ENCODE results near the gene NUCB2. TPM values are rescaled to one million over a fixed set of nuclear protein-coding genes. Genes with fewer than 3 reads are reported as not detected.

The NUCB2 gene
- polyA plus RNA-seq, 4 donors = 5.4 to 88.2 (median 27.7) TPM

DNA sequence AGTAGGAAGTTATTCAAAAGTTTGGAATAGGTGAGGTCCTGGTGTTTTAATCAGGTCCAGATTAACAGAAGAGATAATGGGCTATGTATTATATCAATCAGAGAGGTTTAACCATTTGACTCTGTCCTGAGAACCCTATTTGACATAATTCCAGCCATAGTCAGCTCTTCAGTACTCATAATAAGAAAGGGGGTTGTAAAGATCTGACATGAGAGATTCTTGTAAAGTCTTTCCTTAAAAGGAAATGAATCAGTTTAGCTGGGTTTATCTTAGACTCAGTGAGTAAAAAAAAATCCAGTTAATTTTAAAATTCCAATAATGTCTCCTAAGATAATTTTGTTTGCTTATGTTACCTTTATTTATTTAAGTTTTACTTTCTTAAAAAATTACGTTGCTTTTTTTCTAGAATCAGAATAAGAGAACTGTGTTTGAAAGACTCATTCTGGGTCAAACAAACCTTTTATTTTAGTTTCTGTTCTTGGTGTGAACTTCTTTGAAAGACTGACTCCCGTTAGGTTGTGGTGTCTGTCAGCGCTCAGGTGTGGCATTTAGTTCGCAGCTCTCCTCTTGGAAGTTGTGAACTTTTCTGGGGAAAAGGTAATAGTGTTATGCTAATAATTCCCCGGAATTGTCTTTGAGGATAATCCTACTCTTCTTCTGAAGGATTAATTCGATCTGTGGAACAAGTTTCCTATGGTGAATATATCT, 20.5 kb downstream of the NUCB2 start:
- Histone ChIP-seq H3K27me3 (ENCODE audit: control insufficient read depth in 3 of 3, insufficient read depth in 3 of 3, low read length in 3 of 3) (no peaks in the 10 kb centered on the region), H3K27ac (ENCODE audit: low read depth in 1 of 3, low read length in 2 of 3) (no peak overlapping the region), H3K4me1 (ENCODE audit: control insufficient read depth in 3 of 3, insufficient read depth in 2 of 3, low read depth in 1 of 3, low read length in 2 of 3) (no peaks in the 10 kb centered on the region), H3K9me3 (ENCODE audit: control insufficient read depth in 2 of 2, insufficient read depth in 1 of 2, low read depth in 1 of 2, low read length in 1 of 2) (no peaks in the 10 kb centered on the region), H3K36me3 (ENCODE audit: control insufficient read depth in 3 of 3, insufficient read depth in 2 of 3, low read depth in 1 of 3, low read length in 3 of 3) (peaks cover 2 to 7% (median 2%) of the 10 kb centered on the region in 3 donors), H3K4me3 (ENCODE audit: low read depth in 1 of 3, low read length in 3 of 3) (no peak overlapping the region)
- DNase-seq (no peak), FAIRE-seq (no peak)
- 78 to 83% (median 80%) methylated on average over 6 of the region's 6 CpGs for WGBS, 3 donors

DNA sequence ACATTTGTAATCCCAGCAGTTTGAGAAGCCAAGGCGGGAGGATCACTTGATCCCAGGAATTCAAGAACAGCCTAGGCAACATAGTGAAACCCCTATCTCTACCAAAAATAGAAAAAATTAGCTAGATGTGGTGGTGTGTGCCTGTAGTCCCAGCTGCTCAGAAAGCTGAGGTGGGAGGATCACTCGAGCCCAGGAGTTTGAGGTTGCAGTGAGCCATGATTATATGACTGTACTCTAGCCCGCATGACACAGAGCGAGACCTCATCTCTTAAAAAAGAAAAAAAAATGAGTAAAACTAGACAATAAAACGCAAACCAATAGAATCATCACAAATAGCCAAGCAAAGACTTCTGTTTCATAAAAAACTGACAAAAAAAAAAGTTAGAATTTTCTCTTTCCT, 21.8 kb downstream of the NUCB2 start:
- Histone ChIP-seq H3K4me1 (ENCODE audit: control insufficient read depth in 3 of 3, insufficient read depth in 2 of 3, low read depth in 1 of 3, low read length in 2 of 3) (no peaks in the 10 kb centered on the region), H3K9me3 (ENCODE audit: control insufficient read depth in 2 of 2, insufficient read depth in 1 of 2, low read depth in 1 of 2, low read length in 1 of 2) (no peaks in the 10 kb centered on the region), H3K4me3 (ENCODE audit: low read depth in 1 of 3, low read length in 3 of 3) (no peak overlapping the region), H3K27me3 (ENCODE audit: control insufficient read depth in 3 of 3, insufficient read depth in 3 of 3, low read length in 3 of 3) (no peaks in the 10 kb centered on the region), H3K36me3 (ENCODE audit: control insufficient read depth in 3 of 3, insufficient read depth in 2 of 3, low read depth in 1 of 3, low read length in 3 of 3) (peaks cover 2 to 9% (median 2%) of the 10 kb centered on the region in 3 donors), H3K27ac (ENCODE audit: low read depth in 1 of 3, low read length in 2 of 3) (no peak overlapping the region)
- DNase-seq (no peak), FAIRE-seq (no peak)
- 84 to 93% (median 88%) methylated on average over 5 of the region's 5 CpGs for WGBS, 3 donors

DNA sequence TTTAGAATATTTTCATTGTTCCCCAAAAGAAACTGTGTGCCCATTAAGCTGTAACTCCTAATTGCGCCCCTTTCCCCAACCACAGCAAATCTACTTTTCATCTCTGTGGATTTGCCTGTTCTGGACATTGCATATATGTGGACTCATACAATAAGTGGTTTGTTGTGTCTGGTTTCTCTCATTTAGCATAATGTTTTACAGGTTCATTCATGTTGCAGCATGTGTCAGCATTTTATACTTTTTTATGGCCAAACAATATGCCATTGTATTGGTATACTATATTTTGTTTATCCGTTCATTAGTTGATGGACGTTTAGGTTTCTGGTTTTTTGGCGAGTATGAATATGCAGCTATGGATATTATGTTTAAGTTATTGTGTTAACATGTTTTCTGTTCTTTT, 23.8 kb downstream of the NUCB2 start:
- DNase-seq (no peak), FAIRE-seq (no peak)
- no peaks in the 10 kb centered on the region for H3K27me3 ChIP-seq (ENCODE audit: control insufficient read depth in 3 of 3, insufficient read depth in 3 of 3, low read length in 3 of 3)
- no peaks in the 10 kb centered on the region for H3K4me1 ChIP-seq (ENCODE audit: control insufficient read depth in 3 of 3, insufficient read depth in 2 of 3, low read depth in 1 of 3, low read length in 2 of 3)
- no peak overlapping the region for H3K4me3 ChIP-seq (ENCODE audit: low read depth in 1 of 3, low read length in 3 of 3)
- WGBS, 3 donors = 91 to 96% (median 96%) methylated on average over 4 of the region's 4 CpGs
- no peak overlapping the region for H3K27ac ChIP-seq (ENCODE audit: low read depth in 1 of 3, low read length in 2 of 3)
- no peaks in the 10 kb centered on the region for H3K9me3 ChIP-seq (ENCODE audit: control insufficient read depth in 2 of 2, insufficient read depth in 1 of 2, low read depth in 1 of 2, low read length in 1 of 2)
- peaks cover 2 to 14% (median 2%) of the 10 kb centered on the region in 3 donors for H3K36me3 ChIP-seq (ENCODE audit: control insufficient read depth in 3 of 3, insufficient read depth in 2 of 3, low read depth in 1 of 3, low read length in 3 of 3)

DNA sequence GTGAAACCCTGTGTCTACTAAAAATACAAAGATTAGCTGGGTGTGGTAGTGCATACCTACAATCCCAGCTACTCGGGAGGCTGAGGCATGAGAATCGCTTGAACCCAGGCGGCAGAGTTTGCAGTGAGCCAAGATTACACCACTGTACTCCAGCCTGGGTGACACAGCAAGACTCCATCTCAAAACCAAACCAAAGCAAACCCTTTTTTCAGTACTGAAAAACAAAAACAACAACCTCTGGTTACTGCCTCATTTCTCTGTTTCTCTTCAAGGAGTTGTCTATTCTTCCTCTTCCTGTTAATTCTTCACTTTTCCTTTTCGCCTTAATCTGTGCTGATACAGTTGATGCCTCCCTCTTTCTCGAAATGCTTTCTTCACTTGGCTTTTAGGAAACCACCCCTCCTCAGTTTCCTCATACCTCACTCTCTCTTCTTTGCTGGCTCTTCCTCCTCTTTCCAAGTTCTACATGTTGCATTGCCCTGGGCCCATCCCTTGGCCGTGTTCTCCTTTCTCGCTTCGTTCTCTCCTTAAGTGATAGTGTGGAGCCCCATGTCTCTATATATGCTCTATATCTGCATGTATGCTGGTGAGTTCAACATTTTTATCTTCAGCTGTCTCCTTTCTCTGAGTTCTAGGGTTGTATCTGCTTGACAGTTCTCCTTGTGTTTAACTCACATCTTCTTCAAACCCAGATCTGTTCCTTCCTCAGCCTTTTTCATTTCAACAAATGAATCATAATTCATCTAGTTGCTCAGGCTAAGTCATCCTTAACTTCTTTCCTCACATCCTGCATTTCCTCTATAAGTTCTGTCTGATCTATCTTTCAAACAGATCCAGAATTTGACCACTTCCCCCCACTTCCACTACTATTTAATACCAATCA, 37.1 kb downstream of the NUCB2 start:
- Histone ChIP-seq H3K27me3 (ENCODE audit: control insufficient read depth in 3 of 3, insufficient read depth in 3 of 3, low read length in 3 of 3) (no peaks in the 10 kb centered on the region), H3K36me3 (ENCODE audit: control insufficient read depth in 3 of 3, insufficient read depth in 2 of 3, low read depth in 1 of 3, low read length in 3 of 3) (peaks cover 0 to 4% (median 2%) of the 10 kb centered on the region in 3 donors), H3K9me3 (ENCODE audit: control insufficient read depth in 2 of 2, insufficient read depth in 1 of 2, low read depth in 1 of 2, low read length in 1 of 2) (no peaks in the 10 kb centered on the region), H3K4me1 (ENCODE audit: control insufficient read depth in 3 of 3, insufficient read depth in 2 of 3, low read depth in 1 of 3, low read length in 2 of 3) (no peaks in the 10 kb centered on the region), H3K27ac (ENCODE audit: low read depth in 1 of 3, low read length in 2 of 3) (peak overlapping the region in 1 of 3 donors; percentile 17), H3K4me3 (ENCODE audit: low read depth in 1 of 3, low read length in 3 of 3) (no peak overlapping the region)
- WGBS, 3 donors = 93 to 96% (median 95%) methylated on average over 8 of the region's 8 CpGs
- FAIRE-seq (no peak), DNase-seq (no peak)

DNA sequence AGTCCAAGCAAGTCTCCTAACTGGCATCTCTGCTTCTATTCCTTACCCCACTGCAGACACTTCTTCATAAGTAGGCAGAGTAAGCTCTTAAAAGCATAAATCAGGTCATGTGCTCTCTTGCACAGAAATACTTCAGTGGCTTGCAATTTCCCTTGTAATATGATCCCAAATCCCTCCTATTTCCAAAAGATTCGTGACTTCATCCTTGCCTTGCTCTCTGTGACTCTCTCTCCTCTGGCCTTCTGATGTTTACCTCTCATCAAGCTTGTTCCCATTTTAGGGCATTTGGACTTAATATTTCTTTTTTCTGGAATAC, 37.7 kb downstream of the NUCB2 start:
- Histone ChIP-seq H3K27me3 (ENCODE audit: control insufficient read depth in 3 of 3, insufficient read depth in 3 of 3, low read length in 3 of 3) (no peaks in the 10 kb centered on the region), H3K27ac (ENCODE audit: low read depth in 1 of 3, low read length in 2 of 3) (no peak overlapping the region), H3K4me1 (ENCODE audit: control insufficient read depth in 3 of 3, insufficient read depth in 2 of 3, low read depth in 1 of 3, low read length in 2 of 3) (no peaks in the 10 kb centered on the region), H3K4me3 (ENCODE audit: low read depth in 1 of 3, low read length in 3 of 3) (no peak overlapping the region), H3K9me3 (ENCODE audit: control insufficient read depth in 2 of 2, insufficient read depth in 1 of 2, low read depth in 1 of 2, low read length in 1 of 2) (no peaks in the 10 kb centered on the region), H3K36me3 (ENCODE audit: control insufficient read depth in 3 of 3, insufficient read depth in 2 of 3, low read depth in 1 of 3, low read length in 3 of 3) (peaks cover 0 to 2% (median 2%) of the 10 kb centered on the region in 3 donors)
- DNase-seq = no peak
- no peak for FAIRE-seq
- 58 to 85% (median 82%) methylated on average over 1 of the region's 1 CpG for WGBS, 3 donors

DNA sequence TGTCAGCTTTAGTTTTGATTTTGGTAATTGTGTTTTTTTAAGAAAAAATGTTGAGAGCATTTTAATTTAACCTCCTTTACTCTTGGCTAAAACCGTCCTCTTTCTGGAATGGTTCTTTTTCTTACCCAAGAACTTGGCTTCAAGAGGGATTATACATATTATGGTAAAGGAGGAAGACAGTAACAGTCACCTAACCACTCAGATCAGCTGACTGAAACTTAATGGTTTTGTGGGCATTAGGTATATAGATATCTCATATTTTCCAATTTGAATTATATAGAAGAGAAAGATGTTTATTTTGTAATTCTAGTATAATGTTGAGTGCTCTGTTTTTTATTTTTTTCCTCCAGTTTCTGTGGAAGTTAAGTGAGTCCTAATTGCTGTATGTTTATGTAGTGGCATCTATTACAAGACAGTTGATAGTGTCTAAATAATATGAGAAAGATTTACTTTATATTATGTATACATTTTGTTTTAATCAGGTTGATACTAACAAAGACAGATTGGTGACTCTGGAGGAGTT, 38.4 kb downstream of the NUCB2 start:
- peaks cover 0 to 2% (median 2%) of the 10 kb centered on the region in 3 donors for H3K36me3 ChIP-seq (ENCODE audit: control insufficient read depth in 3 of 3, insufficient read depth in 2 of 3, low read depth in 1 of 3, low read length in 3 of 3)
- no peaks in the 10 kb centered on the region for H3K9me3 ChIP-seq (ENCODE audit: control insufficient read depth in 2 of 2, insufficient read depth in 1 of 2, low read depth in 1 of 2, low read length in 1 of 2)
- no peak overlapping the region for H3K4me3 ChIP-seq (ENCODE audit: low read depth in 1 of 3, low read length in 3 of 3)
- no peak overlapping the region for H3K27ac ChIP-seq (ENCODE audit: low read depth in 1 of 3, low read length in 2 of 3)
- 78 to 94% (median 80%) methylated on average over 1 of the region's 1 CpG for WGBS, 3 donors
- H3K4me1 ChIP-seq (ENCODE audit: control insufficient read depth in 3 of 3, insufficient read depth in 2 of 3, low read depth in 1 of 3, low read length in 2 of 3) = no peaks in the 10 kb centered on the region
- H3K27me3 ChIP-seq (ENCODE audit: control insufficient read depth in 3 of 3, insufficient read depth in 3 of 3, low read length in 3 of 3) = no peaks in the 10 kb centered on the region
- FAIRE-seq = no peak
- no peak for DNase-seq

DNA sequence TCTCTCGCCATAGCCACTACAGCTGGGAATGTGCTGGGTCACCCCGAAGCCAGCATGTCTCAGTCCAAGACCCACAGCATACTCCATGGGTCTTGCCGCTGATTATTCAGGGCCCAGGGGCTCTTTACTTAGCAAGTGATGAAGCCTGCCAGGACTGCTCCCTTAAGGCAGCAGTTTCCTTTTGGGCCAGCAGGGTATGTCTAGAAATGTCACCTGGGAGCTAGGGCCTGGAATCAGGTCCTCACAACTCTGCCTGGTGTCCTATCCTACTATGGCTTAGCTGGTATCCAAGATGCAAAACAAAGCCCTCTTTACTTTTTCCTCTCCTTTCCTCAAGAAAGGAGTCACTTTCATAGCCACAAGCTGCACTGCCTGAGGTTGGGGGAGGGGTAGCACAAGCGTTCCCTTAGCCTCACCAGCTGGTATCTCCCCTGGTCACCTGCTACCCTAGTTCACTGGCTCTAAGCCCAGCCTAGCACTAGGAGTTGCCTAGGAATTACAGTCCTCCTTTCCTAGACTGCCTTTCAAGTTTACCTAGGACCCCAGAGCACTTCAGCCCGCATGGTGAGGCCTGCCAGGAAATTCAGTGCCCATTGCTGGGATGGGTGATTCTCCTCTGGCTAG, 52.4 kb downstream of the NUCB2 start:
- no peak overlapping the region for H3K27ac ChIP-seq (ENCODE audit: low read depth in 1 of 3, low read length in 2 of 3)
- H3K4me3 ChIP-seq (ENCODE audit: low read depth in 1 of 3, low read length in 3 of 3) = no peak overlapping the region
- FAIRE-seq (no peak), DNase-seq (no peak)
- H3K36me3 ChIP-seq (ENCODE audit: control insufficient read depth in 3 of 3, insufficient read depth in 2 of 3, low read depth in 1 of 3, low read length in 3 of 3) = peaks cover 0 to 8% (median 5%) of the 10 kb centered on the region in 3 donors
- H3K4me1 ChIP-seq (ENCODE audit: control insufficient read depth in 3 of 3, insufficient read depth in 2 of 3, low read depth in 1 of 3, low read length in 2 of 3) = no peaks in the 10 kb centered on the region
- no peaks in the 10 kb centered on the region for H3K27me3 ChIP-seq (ENCODE audit: control insufficient read depth in 3 of 3, insufficient read depth in 3 of 3, low read length in 3 of 3)
- no peaks in the 10 kb centered on the region for H3K9me3 ChIP-seq (ENCODE audit: control insufficient read depth in 2 of 2, insufficient read depth in 1 of 2, low read depth in 1 of 2, low read length in 1 of 2)
- WGBS, 3 donors = 81 to 89% (median 81%) methylated on average over 5 of the region's 5 CpGs

DNA sequence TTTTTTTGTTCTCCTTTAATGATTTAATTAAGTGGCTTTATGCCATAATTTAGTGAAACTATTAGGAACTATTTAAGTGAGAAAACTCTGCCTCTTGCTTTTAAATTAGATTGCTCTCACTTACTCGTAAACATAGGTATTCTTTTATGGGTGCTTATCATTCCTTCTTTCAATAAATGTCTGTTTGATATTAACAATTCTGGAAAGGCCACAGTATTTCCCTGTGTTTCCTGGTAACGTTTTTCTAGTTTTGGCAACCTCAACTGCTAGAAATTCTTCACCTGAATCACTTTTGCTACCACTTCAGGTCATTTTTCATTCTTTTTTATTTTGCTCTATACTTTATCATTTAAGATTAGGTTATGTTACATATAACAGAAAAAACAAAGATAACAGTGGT, 55.1 kb downstream of the NUCB2 start:
- Histone ChIP-seq H3K4me3 (ENCODE audit: low read depth in 1 of 3, low read length in 3 of 3) (no peak overlapping the region), H3K27me3 (ENCODE audit: control insufficient read depth in 3 of 3, insufficient read depth in 3 of 3, low read length in 3 of 3) (no peaks in the 10 kb centered on the region), H3K36me3 (ENCODE audit: control insufficient read depth in 3 of 3, insufficient read depth in 2 of 3, low read depth in 1 of 3, low read length in 3 of 3) (peaks cover 0 to 8% (median 5%) of the 10 kb centered on the region in 3 donors), H3K4me1 (ENCODE audit: control insufficient read depth in 3 of 3, insufficient read depth in 2 of 3, low read depth in 1 of 3, low read length in 2 of 3) (no peaks in the 10 kb centered on the region), H3K9me3 (ENCODE audit: control insufficient read depth in 2 of 2, insufficient read depth in 1 of 2, low read depth in 1 of 2, low read length in 1 of 2) (no peaks in the 10 kb centered on the region), H3K27ac (ENCODE audit: low read depth in 1 of 3, low read length in 2 of 3) (no peak overlapping the region)
- FAIRE-seq (no peak), DNase-seq (no peak)
- 16 to 65% (median 36%) methylated on average over 2 of the region's 2 CpGs for WGBS, 3 donors
